Hippocampal formation (tissue), 2 donors: Measurements from ENCODE around the gene BMAL2.

ENCODE experiments used
- DNase-seq, 2 donors: peaks; one replicate each; lab custom pipeline; 2025; lab: John Stamatoyannopoulos, UW

BMAL2 gene

DNA sequence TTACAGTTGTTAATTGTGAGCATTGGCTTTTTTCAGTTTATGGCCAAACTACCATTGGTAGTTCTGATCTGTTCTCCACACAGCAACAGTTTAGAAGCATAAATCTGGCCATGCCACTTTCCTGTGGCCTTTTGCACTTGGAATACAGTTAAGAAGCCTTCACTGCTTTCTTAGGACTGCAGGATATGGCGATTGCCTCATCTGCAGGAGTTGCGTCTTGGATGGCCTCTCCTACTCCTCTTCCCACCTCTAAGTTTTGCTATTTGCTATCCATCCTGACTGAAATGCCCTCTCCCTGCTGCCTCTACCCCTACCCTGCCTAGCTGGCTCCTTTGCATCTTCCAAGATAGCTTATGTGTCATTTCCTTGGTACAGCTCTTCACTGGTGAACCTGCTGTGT, 12.8 kb upstream of the BMAL2 start:
- no peak for DNase-seq

DNA sequence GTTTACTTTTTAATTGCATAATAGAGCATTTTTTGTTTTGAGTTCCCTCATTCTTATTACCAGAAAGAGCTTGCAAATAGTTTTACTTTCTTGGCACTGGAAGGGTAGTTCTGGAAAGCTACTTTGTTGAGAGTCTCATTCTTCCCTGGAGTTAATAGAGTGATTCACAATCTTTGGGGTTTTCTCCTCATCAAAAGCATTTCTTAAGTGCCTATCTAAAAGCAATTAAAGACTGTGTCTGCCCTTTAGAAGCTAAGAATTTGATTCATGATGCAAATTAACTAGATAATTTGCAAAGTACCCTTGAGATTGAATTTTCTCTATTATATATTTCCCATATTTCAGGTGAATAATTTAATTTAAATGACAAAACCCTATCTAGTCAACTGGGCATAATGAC, 8.1 kb upstream of the BMAL2 start:
- no peak for DNase-seq

DNA sequence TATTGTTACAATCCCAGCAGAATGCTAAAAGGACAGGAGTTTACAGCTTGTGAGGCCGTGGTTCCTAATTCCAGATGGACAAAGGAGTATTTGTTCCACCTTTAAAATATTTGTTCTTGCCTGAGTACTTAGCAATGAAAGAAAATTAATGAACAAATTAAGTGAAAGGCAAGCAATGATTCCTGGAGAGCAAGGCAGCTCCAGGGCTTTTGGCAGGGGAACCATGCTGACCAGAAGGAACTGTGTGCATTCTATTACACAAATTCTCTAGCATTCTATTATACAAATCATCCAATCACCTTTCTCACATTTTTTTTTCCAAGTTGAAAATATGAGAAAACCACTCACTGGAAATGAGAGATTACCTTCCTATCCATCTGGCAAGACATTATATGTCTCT, 1.8 kb upstream of the BMAL2 start:
- DNase-seq: no peak

DNA sequence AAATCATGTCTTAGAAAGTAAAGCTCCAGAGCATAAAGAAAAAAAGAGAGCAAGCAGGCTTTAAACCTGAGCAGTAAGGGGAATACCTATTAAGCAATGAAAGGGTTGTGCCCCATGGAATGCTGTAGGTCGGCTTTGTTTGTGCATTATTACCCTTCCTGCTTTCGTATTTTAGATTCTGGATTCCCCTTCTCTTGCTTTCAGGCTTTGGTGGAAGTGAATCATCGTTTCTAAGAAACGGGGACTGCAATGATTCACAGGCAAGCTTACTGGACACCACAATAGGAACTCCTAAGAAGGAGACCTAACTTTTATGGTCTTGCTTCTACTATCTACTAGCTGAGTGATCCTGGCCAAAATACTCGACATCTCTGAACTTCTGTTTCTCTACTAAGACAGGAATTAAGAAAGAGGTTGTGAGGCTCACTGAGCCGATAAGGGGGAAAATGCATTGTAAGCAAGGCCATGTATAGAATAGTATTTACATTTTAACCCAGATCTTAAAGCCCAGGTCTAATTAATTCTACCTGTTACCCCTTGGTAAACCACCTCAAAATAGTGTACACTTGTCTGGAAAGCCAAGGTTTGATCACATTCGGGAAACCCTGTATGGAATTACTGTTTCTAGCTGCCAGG, 1.2 kb upstream of the BMAL2 start:
- DNase-seq: no peak

- no peak for DNase-seq
Observed at GRCh38 chr12:27331927-27332324, 710 bp upstream of the BMAL2 start.

DNA sequence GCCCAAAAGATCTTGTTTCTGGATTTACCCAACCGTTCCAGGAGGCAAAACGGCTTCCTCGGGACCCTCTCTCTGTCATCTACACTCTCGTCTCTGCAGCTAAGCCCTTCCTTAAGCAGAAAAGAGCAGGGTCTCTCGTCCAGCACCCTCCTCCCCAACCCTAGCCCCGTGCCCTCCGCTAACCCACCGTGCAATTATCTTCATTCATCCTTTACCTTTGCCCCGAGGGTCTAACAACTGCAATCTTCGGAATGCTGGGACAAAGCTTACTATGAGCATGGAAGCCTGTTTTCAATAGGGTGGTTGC, 276 bp upstream of the BMAL2 start:
- no peak for DNase-seq

- no peak for DNase-seq
Observed at GRCh38 chr12:27333403-27334009, 870 bp downstream of the BMAL2 start.

- DNase-seq: no peak
Observed at GRCh38 chr12:27334042-27334720, 1.5 kb downstream of the BMAL2 start.

- DNase-seq: no peak
Observed at GRCh38 chr12:27334721-27335082, 2.1 kb downstream of the BMAL2 start.

DNA sequence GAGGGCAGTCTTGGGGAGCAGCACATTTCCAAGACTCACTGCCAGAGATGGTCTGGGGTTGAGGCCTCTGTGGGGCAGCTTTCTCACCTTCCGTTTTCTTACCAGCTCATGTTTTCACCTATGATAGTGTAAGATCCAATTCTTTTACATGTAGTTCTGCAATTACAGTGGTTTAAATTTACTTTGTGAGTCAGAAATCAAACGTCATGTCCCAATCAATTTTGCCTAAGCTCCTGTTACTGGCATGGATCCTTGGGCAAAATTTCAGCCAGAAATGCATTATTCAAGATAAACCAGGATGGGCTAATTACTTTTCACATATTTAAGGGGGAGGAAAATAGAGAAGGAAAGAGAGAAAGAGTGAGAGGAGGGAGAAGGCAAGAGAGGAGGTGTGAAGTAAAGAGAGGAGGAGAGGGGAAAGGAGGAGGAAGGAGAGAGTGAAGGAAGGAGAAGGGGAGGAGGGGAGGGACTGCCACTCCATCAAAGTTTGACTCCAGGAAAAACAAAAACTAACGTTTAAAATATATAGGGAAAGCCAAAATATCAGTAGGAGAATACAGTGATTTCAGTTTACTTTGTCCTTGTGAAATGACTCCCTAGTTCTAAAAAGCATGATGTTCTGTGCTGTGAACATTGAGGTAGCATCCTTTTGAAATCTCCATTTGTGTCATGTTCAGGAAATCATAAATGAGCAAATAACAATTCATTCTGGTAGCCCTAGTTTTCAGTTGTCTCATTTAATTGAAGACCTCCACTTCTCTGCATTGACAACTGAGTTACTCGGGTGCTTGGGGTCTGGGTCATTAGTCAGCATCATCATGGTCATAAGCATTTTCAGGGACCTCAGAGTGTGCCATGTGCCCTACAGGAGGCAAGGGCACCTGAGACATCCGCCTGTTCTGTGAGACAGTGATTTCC, 3.0 kb downstream of the BMAL2 start:
- DNase-seq: no peak

- no peak for DNase-seq
Observed at GRCh38 chr12:27336282-27336653, 3.6 kb downstream of the BMAL2 start.

- no peak for DNase-seq
Observed at GRCh38 chr12:27337376-27337775, 4.7 kb downstream of the BMAL2 start.

DNA sequence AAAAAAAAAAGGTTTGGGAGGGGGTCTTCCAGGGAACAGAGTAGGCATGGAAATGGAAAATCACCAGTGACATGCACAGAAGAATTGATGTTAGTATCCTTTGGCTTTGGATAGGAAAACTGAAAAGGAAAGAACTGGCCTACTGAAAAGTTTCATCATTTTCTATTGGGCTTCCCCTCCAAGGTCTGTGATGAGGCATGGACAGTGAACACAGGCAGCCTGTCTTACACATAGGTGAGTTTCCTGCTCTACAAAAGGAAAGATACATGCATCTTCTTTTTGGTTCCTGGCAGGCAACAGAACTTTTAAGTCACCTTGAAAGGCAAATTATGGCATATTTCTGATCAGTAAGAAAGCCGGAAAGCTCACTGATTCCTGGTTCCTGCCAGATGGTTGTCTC, 5.8 kb downstream of the BMAL2 start:
- DNase-seq: no peak

DNA sequence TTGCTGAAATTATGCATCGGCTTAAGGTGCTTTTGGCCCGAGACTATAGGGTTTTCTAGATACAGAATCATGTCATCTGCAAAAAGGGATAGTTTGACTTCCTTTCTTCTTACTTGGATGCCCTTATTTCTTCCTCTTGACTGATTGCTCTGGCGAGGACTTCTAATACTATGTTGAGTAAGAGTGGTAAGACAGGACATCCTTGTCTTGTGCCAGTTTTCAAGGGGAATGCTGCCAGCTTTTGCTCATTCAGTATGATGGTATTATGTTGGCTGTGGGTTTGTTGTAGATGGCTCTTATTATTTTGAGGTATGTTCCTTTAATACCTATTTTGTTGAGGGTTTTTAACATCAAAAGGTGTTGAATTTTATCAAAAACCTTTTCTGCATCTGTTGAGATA, 8.3 kb downstream of the BMAL2 start:
- no peak for DNase-seq

GRCh38 chr12:27342536-27342935, 9.9 kb downstream of the BMAL2 start:
- DNase-seq: no peak

DNA sequence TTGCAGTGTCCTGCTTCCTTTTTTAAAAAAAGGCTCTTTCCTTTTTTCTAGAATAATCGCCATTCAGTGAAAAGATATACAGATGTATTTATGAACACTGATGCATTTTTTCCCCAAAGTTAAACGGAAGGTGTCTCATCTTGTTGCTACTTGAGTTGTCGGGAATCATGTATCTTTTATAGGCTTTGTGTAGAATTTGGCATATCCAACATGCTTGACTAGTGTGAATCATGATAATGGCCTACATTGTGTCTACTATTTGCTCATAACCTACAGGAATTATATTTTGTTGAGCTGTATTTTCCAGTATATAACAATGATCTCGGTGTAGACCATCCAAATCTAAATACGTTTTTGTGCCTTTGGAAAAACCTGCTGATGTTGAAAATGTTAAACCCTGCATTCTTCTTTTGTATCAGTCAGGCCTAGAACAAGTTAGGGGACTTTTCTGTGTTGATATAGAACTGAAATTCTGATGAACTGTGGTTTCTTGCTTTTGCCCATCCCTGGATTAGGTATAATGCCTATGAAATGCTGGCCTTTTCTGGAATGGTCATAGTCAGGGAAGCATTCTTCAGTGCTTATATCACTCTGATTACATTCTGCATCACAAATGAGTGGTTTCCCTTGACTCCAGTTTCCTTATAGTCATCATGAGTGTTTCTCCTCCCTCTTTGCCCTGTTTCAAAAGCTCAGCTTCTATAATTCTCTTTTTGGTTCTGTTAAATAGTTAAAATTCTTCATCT, 10.8 kb downstream of the BMAL2 start:
- no peak for DNase-seq

DNA sequence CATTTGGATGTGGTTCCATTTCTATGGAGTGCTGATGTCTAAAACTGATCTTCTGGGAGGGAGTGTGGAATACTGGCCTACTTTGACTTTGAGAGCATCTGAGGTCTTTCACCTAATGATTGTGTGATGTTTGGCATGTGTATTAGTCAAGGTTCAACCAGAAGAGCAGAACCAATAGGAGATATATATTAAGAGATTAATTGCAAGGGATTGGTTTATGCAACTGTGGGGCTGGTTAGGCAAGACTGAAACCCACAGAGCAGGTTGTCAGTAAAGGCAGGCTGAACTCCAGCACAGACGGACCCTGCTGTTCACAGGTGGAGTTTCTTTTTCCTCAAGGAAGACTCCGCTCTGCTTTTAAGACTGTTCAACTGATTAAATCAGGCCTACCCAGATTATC, 11.6 kb downstream of the BMAL2 start:
- DNase-seq: no peak

- DNase-seq: no peak
Observed at GRCh38 chr12:27344760-27345159, 12.1 kb downstream of the BMAL2 start.

DNA sequence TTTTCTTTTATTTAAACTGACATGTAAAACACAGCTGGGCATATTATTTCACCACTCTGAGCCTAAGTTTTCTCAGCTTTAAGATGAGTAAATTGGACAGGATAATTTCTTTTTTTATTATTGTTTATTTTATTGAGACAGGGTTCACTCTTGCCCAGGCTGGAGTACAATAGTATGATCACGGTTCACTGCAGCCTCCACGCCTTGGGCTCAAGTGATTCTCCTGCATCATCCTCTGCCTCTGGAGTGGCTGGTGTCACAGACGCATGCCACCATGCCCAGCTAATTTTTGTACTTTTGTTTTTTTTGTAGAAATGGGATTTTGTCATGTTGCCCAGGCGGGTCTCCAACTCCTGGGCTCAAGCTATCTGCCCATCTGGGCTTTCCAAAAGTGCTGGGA, 12.7 kb downstream of the BMAL2 start:
- no peak for DNase-seq

DNA sequence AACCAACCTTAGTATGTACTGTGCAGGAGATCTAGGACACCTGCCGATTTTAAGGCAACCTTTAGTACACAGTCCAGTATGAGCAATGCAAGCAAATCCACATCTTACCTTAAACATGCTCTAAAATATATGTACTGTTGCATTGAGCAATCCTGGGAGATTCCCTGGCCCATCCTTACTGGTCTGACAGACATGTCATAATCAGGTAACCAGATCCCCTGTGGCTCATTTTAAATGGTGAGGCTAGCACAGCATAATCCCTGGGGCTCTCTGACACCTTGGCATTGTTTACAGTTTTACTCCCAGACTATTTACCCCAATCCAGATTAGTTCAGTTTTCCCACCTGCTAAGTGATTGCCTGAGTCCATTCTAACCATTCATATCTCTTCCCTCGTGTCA, 15.1 kb downstream of the BMAL2 start:
- no peak for DNase-seq

- no peak for DNase-seq
Observed at GRCh38 chr12:27351476-27351875, 18.8 kb downstream of the BMAL2 start.

- DNase-seq: no peak
Observed at GRCh38 chr12:27355486-27355885, 22.9 kb downstream of the BMAL2 start.
